ENCODE results near the gene ENTREP3. TPM values are rescaled to one million over a fixed set of nuclear protein-coding genes. Genes with fewer than 3 reads are reported as not detected.

The ENTREP3 gene
- total and polyA plus RNA-seq, 2 donors from 2014 or later, result 19.8 to 22.8 TPM

DNA sequence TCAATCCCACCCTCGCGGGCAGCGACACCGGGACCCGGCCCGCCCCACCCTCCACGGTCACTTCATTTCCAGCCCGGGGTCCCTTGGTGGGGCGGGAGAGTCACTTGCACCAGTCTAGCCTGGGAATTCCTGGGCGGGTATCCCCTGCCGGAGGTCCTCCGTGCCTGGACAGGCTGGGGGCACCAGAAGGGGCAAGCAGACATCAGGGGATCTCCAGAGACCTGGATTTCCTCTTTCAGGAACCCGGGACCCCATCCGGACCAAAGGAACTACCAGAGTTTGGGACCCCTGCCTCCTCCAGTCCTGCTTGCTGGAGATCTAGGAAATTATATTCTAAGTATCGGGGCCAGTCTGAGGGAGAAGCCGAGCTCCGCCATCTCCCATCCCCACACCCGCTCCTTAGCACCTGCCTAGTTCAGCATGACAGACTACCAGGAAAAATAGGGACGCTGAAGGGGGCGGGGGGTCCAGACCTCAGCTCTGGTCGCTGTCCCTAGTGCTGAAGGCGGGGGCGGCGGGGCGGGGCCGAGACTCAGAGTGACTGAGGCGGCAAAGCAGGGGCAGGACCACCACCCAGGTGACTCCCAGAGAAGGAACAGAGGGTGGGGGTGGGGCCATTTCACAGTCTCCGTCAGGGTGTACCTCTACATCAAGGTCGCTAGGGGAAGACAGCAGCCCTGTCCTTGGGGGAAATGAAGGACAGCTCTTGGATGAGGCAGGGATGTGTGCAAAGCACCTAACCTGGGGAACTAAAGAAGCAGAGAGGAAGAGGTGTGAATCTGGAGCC is 22.8 kb upstream of the ENTREP3 start:
- H3K9ac ChIP-seq (ENCODE audit: low read length in 3 of 3), result peak overlapping the region in 1 of 3 donors; percentile 51
- intact Hi-C loops (cut with DNase I), result no loop called here
- no peak for FAIRE-seq

DNA sequence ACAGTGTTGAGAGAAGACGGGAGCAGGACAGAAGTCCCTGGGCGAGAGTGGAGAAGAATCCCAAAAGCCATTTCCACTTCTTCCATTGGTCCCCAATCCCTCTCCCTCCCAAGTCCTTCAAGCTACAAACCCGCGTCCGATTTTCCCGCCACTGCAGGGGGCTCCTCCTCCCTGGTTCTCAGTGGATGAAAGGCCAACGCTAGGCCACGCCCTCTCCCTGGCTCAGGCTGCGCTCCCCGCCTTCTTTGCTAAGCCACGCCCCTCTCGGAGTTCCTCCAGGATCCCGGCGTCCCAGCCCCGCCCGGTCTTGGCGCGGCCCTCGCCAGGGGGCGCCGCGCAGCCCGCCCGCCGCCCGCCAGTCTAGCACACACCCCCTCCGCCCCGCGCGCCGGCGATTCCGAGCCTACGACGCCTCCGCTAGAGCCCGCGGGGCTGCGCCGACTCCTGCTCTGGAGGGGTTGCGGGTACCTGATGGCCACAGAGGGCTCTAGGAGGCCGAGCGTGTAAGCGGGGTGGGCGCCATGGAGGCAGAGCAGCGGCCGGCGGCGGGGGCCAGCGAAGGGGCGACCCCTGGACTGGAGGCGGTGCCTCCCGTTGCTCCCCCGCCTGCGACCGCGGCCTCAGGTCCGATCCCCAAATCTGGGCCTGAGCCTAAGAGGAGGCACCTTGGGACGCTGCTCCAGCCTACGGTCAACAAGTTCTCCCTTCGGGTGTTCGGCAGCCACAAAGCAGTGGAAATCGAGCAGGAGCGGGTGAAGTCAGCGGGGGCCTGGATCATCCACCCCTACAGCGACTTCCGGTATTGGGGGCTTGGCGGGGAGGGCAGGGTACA is 22.0 kb upstream of the ENTREP3 start, which contains the start of gene HCN3:
Gene HCN3 (plus strand): TSS at position 394 of the 832 bp plus-strand sequence. CDS start 128 bp downstream, at position 522.
- Histone ChIP-seq H3K9me3 (ENCODE audit: control insufficient read depth in 2 of 3, insufficient read depth in 1 of 3, low read length in 3 of 3) (no peaks in the 10 kb centered on the region), H3K36me3 (ENCODE audit: control insufficient read depth in 2 of 3, insufficient read depth in 3 of 3, low read length in 3 of 3) (no peaks in the 10 kb centered on the region), H3K27ac (ENCODE audit: low read depth in 2 of 2, low read length in 2 of 2) (no peak within 1 kb of the TSS), H3K4me1 (ENCODE audit: control insufficient read depth in 2 of 3, insufficient read depth in 2 of 3, low read depth in 1 of 3, low read length in 3 of 3) (peaks cover 0 to 14% (median 3%) of the 10 kb centered on the region in 3 donors), H3K27me3 (ENCODE audit: control insufficient read depth, insufficient read depth, low read length) (no peaks in the 10 kb centered on the region), H3K9ac (ENCODE audit: low read length in 3 of 3) (peak within 1 kb of the TSS in 2 of 3 donors; percentile 39 to 51), H3K4me3 (ENCODE audit: low read length in 3 of 3) (peak within 1 kb of the TSS; percentile 58 to 69 (median 64))
- FAIRE-seq (no peak), DNase-seq (peak; percentile 99)
- TF ChIP-seq, protein P1, sequence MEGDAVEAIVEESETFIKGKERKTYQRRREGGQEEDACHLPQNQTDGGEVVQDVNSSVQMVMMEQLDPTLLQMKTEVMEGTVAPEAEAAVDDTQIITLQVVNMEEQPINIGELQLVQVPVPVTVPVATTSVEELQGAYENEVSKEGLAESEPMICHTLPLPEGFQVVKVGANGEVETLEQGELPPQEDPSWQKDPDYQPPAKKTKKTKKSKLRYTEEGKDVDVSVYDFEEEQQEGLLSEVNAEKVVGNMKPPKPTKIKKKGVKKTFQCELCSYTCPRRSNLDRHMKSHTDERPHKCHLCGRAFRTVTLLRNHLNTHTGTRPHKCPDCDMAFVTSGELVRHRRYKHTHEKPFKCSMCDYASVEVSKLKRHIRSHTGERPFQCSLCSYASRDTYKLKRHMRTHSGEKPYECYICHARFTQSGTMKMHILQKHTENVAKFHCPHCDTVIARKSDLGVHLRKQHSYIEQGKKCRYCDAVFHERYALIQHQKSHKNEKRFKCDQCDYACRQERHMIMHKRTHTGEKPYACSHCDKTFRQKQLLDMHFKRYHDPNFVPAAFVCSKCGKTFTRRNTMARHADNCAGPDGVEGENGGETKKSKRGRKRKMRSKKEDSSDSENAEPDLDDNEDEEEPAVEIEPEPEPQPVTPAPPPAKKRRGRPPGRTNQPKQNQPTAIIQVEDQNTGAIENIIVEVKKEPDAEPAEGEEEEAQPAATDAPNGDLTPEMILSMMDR (IDR thresholded peaks at IDR 0.05; ENCODE audit: borderline replicate concordance, extremely low read depth, insufficient read depth), result peak; percentile 63
- intact Hi-C loops (cut with DNase I), result no loop called here

More for the DNA sequence above, 22.8 kb upstream of the ENTREP3 start:
- H3K27ac ChIP-seq (ENCODE audit: low read depth in 2 of 2, low read length in 2 of 2), result no peak overlapping the region
- H3K4me3 ChIP-seq (ENCODE audit: low read length in 3 of 3), result peak overlapping the region; percentile 58 to 69 (median 64)
- no peaks in the 10 kb centered on the region for H3K9me3 ChIP-seq (ENCODE audit: control insufficient read depth in 2 of 3, insufficient read depth in 1 of 3, low read length in 3 of 3)
- no peaks in the 10 kb centered on the region for H3K27me3 ChIP-seq (ENCODE audit: control insufficient read depth, insufficient read depth, low read length)
- DNase-seq, result peak; percentile 88 to 93 (median 91)
- TF ChIP-seq, protein P1 (IDR thresholded peaks at IDR 0.05; ENCODE audit: borderline replicate concordance, extremely low read depth, insufficient read depth), result peak; percentile 1
- peaks cover 0 to 9% (median 0%) of the 10 kb centered on the region in 3 donors for H3K4me1 ChIP-seq (ENCODE audit: control insufficient read depth in 2 of 3, insufficient read depth in 2 of 3, low read depth in 1 of 3, low read length in 3 of 3)
- H3K36me3 ChIP-seq (ENCODE audit: control insufficient read depth in 2 of 3, insufficient read depth in 3 of 3, low read length in 3 of 3), result no peaks in the 10 kb centered on the region

DNA sequence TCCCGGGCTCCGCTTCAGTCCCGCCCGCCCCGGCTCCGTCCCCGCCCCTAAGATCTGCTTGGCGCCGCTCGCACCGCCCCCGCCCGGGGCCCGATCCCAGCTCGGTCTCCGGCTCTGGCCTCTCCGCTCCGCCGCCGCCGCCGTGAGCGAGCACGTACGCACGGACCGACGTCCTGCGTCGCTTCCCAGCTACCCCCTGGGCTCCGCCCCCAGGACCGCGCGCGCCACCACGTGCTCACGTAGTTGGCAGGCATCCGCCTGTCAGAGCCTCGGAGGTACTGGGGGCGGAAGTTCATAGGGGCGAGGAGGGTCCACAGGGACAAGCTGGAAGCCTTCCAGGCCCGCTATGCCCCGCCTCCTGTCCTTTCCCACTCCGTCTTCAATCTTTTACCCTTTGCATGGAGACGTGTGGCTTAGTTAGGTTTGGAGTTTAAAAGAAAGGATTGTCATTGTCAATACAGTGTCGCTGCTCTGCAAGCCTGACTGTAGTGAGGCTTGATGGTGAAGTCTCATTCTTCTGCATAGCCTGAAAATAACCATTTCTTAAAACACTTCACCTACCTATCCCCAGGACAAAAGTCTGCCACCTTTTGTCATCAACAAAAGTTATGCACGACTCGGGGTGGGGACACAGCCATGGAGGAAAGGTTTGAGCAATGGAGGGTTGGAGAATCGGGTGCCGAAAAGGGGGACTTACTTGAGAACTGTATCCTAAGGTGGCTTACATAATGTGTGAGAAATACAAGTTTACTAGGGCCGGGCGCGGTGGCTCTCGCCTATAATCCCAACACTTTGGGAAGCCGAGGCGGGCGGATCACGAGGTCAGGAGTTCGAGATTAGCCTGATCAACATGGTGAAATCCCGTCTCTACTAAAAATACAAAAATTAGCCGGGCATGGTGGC is 18.3 kb upstream of the ENTREP3 start, which contains the start of gene CLK2:
Gene CLK2 (minus strand): TSS at position 162 of the 903 bp plus-strand sequence. CDS start 2,527 bp downstream, outside the sequence.
- Histone ChIP-seq H3K4me3 (ENCODE audit: low read length in 3 of 3) (peak within 1 kb of the TSS; percentile 92 to 98 (median 98)), H3K36me3 (ENCODE audit: control insufficient read depth in 2 of 3, insufficient read depth in 3 of 3, low read length in 3 of 3) (peaks cover 3 to 20% (median 18%) of the 10 kb centered on the region in 3 donors), H3K9me3 (ENCODE audit: control insufficient read depth in 2 of 3, insufficient read depth in 1 of 3, low read length in 3 of 3) (no peaks in the 10 kb centered on the region), H3K27me3 (ENCODE audit: control insufficient read depth, insufficient read depth, low read length) (no peaks in the 10 kb centered on the region), H3K27ac (ENCODE audit: low read depth in 2 of 2, low read length in 2 of 2) (peak within 1 kb of the TSS; percentile 93 to 95), H3K9ac (ENCODE audit: low read length in 3 of 3) (peak within 1 kb of the TSS; percentile 74 to 96 (median 89)), H3K4me1 (ENCODE audit: control insufficient read depth in 2 of 3, insufficient read depth in 2 of 3, low read depth in 1 of 3, low read length in 3 of 3) (peaks cover 0 to 14% (median 4%) of the 10 kb centered on the region in 3 donors)
- intact Hi-C loops (cut with DNase I), result no loop called here
- DNase-seq, result peak; percentile 97 to 99 (median 98)
- TF ChIP-seq, protein P1 (IDR thresholded peaks at IDR 0.05; ENCODE audit: borderline replicate concordance, extremely low read depth, insufficient read depth), result no peak
- FAIRE-seq, result no peak

Data from kidney (tissue), 14 donors.